H7 (cell line): ENCODE data around the gene CHFR. TPM values are rescaled to one million over a fixed set of nuclear protein-coding genes. Genes with fewer than 3 reads are reported as not detected.
"Not testable (repeated sequence)": the region's sequence is repeated elsewhere in the genome, so short reads cannot be mapped to it uniquely, and the experiment has no call there.

ENCODE experiments used
- DNase-seq: peaks from one replicate; pipeline ENCODE4 v3.0.0; 2012
- H3K27me3 ChIP-seq: 2 replicates; pipeline ENCODE4 v1.6.0; 2011; ENCODE audit warnings: mild to moderate bottlenecking, low read length; ENCODE audit not compliant: control insufficient read depth, insufficient read depth
- H3K36me3 ChIP-seq: replicated peaks from 2 replicates; pipeline ENCODE4 v1.5.1; 2011; ENCODE audit warnings: low read length; ENCODE audit not compliant: control insufficient read depth, insufficient read depth
- H3K4me3 ChIP-seq: 2 replicates; pipeline ENCODE4 v1.5.1; 2011; ENCODE audit warnings: low read depth, mild to moderate bottlenecking, control low read depth, low read length, moderate library complexity; ENCODE audit not compliant: insufficient read depth
- total RNA-seq: library from RNA; depleted of rRNA; stranded (reverse); fragments of >200 nt; shearing (Covaris generic); gene quantifications from 2 replicates; pipeline ENCODE4 v1.2.3, GENCODE V29; 2014; rRNA removed

CHFR gene, protein sequence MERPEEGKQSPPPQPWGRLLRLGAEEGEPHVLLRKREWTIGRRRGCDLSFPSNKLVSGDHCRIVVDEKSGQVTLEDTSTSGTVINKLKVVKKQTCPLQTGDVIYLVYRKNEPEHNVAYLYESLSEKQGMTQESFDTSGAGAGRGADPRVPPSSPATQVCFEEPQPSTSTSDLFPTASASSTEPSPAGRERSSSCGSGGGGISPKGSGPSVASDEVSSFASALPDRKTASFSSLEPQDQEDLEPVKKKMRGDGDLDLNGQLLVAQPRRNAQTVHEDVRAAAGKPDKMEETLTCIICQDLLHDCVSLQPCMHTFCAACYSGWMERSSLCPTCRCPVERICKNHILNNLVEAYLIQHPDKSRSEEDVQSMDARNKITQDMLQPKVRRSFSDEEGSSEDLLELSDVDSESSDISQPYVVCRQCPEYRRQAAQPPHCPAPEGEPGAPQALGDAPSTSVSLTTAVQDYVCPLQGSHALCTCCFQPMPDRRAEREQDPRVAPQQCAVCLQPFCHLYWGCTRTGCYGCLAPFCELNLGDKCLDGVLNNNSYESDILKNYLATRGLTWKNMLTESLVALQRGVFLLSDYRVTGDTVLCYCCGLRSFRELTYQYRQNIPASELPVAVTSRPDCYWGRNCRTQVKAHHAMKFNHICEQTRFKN
- 63.4 and 68.6 TPM in 2 replicates for total RNA-seq

DNA sequence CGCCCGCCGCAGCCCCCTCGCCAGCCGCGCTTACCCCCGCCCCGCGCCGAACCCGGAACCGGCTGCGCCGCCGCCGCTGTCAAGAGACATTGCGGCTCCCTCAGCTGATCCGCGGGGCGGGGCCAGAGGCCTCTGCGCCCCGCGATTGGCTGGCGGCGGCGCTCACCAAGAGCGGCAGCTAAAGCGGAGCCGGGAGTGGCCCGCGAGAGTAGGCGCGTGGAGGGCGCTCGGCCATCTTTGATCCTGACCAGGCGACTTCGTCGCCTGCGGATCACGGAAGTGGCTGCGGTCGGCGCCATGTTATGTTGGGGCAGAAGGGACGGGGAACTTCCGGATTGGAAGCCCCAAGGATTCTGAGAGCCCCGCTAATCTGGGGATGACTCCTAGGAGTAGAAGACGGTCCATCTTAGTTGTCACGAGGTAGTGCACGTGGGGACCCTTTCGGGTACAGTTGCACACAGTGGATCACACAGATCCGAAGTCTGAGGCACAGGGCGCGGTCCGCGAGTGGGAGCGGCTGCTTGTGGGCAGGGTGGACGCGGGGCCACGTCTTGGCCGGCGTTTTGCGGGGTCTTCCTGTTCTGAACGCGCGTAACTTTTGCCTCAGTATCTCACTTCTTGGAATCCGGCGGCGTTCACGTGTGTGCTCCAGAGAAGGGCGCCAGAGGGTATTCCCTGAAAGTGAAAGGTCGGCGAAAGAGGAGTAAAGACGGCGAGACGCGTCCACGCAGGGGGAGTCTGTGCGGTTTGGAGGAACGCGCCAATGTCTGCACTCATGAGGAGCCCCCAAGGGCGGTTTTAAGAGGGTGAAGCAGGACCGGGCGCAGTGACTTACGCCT is at the start of gene CHFR:
Gene CHFR (minus strand): TSS at position 93 of the 839 bp plus-strand sequence. CDS start 277 bp downstream, outside the sequence.
- H3K36me3 ChIP-seq: no peaks in the 10 kb centered on the region
- peak; percentile 99 for DNase-seq
- no peaks in the 10 kb centered on the region for H3K27me3 ChIP-seq
- H3K4me3 ChIP-seq: peak within 1 kb of the TSS; percentile 86

DNA sequence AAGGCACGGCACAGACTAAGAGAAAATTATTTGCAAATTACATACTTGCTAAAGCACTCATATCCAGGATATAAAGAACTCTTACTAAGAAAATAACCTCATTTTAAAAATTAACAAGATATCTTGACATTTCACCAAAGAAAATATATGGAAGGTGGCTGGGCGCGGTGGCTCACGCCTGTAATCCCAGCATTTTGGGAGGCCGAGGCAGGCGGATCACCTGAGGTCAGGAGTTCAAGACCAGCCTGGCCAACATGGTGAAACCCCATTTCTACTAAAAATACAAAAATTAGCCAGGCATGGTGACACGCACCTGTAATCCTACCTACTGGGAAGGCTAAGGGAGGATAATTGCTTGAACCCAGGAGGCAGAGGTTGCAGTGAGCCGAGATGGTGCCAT is 49.5 kb upstream of the CHFR start:
- not testable (repeated sequence) for H3K4me3 ChIP-seq, H3K27me3 ChIP-seq, DNase-seq, H3K36me3 ChIP-seq

DNA sequence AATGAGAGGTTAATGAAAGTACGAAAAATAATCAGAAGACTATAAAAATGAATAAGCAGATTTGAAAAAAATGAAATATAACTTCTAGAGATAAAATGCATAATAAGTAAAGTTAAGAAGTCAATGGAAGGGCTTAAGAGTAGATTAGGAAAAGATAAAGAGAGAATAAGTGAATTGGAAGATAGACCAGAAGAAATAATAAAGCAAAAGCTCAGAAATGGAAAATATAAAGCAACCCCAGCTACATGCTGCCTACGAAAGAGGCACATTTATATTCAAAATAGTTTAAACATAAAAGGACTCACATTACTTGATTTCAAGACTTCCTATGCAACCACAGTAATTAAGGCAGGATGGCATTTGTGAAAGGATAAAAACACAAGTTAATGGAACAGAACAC is 48.8 kb upstream of the CHFR start:
- H3K36me3 ChIP-seq: no peaks in the 10 kb centered on the region; the same call in 1 of the 2 replicates
- H3K27me3 ChIP-seq: no peaks in the 10 kb centered on the region
- DNase-seq: no peak
- H3K4me3 ChIP-seq: no peak overlapping the region

DNA sequence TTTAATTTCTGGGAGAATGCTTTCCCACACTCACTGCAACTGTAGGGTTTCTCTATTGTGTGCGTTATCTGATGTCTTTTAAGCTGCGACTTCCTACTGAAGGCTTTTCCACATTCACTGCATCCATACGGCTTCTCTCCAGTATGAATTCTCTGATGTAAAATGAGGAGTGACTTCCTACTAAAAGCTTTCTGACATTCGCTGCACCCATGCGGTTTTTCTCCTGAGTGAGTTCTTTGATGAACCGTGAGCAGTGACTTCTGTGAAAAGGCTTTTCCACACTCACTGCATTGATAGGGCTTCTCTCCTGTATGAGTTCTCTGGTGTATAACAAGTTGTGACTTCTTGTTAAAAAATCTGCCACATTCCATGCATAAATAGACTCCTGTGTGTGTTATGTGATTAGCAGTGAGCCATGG is 39.0 kb upstream of the CHFR start:
- Histone ChIP-seq H3K4me3 (no peak overlapping the region), H3K27me3 (no peaks in the 10 kb centered on the region), H3K36me3 (peaks cover 1% of the 10 kb centered on the region)
- DNase-seq: no peak

DNA sequence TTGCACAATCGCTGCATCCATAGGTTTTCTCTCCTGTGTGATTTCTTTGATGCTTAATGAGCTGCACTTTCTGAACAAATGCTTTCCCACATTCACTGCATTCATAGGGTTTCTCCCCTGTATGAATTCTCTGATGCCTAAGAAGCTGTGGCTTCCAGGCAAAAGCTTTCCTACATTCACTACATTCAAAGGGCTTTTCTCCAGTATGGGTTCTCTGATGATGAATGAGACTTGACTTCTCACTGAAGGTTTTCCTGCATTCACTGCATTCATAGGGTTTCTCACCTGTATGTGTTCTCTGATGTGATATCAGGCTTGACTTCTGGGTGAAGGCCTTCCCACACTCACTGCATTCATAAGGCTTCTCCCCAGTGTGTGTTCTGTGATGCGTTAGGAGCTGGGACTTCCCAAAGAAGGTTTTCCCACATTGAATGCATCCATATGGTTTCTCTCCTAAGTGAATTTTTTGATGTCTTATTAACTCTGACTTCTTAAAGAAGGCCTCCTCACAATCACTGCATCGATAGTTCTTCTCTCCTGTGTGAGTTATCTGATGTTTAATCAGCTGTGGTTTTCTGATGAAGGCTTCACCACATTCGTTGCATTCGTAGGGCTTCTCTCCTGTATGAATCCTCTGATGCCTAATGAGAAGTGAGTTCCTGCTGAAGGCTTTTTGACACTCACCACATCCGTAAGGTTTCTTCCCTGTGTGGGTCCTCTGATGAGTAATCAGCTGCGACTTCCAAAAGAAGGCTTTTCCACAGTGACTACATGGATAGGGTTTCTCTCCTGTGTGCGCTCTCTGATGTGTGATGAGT is 38.4 kb upstream of the CHFR start:
- DNase-seq: no peak
- Histone ChIP-seq H3K27me3 (no peaks in the 10 kb centered on the region), H3K36me3 (peaks cover 1% of the 10 kb centered on the region), H3K4me3 (no peak overlapping the region)

DNA sequence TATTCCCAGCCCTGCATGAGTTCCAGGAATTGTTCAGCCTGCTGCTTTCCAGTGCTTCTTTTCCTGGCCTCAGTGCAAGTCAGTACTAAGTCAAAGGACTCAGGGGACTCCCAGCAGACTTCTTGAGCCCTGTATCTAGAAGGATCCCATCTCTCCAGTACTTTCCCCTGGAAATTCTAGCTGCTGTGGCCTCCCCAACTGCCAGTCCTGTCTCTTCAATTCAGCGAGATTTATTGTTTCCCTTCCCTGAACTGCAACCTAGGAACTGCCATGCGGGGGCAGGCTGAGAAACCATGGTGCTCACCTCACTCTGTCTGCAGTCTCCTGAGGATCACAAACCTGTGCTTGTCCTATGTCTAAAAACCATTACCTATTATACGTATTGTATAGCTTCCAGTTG is 37.0 kb upstream of the CHFR start:
- no peaks in the 10 kb centered on the region for H3K27me3 ChIP-seq
- H3K4me3 ChIP-seq: no peak overlapping the region
- H3K36me3 ChIP-seq: peaks cover 1% of the 10 kb centered on the region; the same call in 1 of the 2 replicates
- no peak for DNase-seq

DNA sequence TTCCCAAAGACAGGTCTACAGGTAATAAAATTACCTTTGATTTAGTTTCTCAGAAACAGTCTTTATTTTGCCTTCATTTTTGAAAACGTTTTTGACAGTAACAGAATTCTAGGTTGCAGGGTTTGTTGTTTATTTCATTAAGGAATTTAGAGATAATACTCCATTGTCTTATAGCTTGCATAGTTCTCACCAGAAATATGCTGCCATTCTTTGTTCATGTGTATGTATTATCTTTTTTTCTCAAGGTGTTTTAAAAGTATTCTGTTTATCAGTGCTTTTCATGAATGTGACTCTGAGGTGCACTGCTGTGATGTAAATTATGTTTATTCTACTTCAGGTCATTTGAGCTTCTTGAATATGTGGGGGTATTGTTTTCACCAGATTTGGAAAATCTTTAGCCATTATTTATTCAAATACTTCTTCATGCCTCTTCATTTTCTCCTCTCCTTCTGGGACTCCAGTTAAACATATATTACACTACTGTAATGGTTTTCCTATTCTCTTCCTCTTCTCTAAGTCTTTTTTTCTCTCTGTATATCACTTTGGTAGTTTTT is 36.0 kb upstream of the CHFR start:
- Histone ChIP-seq H3K4me3 (no peak overlapping the region), H3K36me3 (peaks cover 1% of the 10 kb centered on the region; the same call in 1 of the 2 replicates), H3K27me3 (no peaks in the 10 kb centered on the region)
- no peak for DNase-seq

DNA sequence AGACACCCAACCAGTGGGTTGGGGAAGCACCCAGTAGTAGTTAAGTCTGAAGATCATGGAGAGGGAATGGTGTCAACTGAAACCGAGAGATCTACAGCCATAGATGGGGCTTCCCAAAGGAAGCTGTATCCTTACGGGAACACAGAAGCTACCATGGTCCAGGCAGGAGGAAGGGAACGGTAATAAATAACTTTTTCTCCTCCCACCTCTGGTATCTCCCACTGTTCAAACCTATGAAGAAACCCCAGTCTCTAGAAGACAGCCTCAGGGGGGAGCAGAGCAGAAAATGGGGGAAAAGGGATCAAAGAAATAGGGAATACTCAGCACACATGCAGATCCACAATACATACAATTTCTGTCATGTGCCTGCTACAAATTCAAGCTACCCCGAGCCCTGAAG is 35.3 kb upstream of the CHFR start:
- no peak for DNase-seq
- H3K27me3 ChIP-seq: no peaks in the 10 kb centered on the region
- no peak overlapping the region for H3K4me3 ChIP-seq
- 0 out of 2 replicates have a peak, but pooled peaks cover 1% of the 10 kb centered on the region for H3K36me3 ChIP-seq

DNA sequence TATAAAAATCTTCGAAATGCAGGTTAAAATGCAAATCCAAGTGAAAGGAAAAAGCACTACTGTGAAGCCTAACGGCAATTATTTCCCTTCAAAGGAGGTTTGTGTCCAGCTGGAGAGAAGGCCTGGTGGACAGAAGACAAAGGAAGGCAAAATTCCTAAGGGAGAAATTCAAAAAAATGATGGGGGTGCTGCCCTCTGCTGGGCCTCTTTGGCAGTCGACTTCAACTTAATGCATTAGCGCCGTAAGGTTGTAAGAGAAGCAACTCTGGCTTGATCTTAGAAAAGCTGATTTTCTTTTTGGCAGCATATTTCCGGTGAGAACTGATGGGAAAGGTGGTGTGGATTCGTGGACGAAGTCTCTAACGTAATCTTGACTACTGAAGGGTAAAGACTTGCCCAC is 34.3 kb upstream of the CHFR start:
- peak; percentile 37 for DNase-seq
- Histone ChIP-seq H3K27me3 (no peaks in the 10 kb centered on the region), H3K4me3 (no peak overlapping the region), H3K36me3 (0 out of 2 replicates have a peak, but pooled peaks cover 1% of the 10 kb centered on the region)

DNA sequence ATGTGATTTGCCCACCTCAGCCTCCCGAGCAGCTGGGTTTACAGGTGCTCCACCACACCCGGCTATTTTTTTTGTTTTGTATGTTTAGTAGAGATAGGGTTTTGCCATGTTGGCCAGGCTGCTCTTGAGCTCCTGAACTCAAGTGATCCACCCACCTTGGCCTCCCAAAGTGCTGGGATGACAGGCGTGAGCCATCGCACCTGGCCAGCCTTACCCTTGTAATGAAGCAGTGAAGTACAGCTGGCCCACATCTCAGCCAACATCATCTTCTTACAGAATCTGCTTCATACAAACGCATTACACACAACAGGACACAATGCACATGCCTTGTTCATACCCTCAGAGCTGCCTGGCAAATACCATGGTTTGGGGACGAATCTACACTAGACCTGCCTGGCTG is 31.3 kb upstream of the CHFR start:
- no peak for DNase-seq
- Histone ChIP-seq H3K27me3 (no peaks in the 10 kb centered on the region), H3K4me3 (no peak overlapping the region), H3K36me3 (no peaks in the 10 kb centered on the region)

DNA sequence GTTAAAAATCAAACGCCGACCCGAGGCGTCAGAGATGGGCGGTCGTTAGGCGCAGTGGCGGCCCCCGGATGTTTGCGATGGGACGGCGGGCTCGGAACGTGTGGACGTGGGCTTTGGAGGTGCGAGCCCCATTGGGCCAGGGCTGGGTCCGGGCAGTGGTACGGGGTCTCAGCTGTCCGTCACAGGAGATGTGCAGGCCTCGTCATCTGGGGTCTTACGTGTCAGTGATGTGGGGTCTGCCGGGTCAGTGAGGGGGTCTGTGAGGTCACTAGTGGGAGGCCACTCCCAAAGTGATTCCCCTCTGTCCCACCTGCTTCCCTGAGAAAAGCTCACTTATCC is 21.6 kb upstream of the CHFR start:
- no peak for DNase-seq
- H3K27me3 ChIP-seq: peaks cover 10% of the 10 kb centered on the region
- no peaks in the 10 kb centered on the region for H3K36me3 ChIP-seq
- H3K4me3 ChIP-seq: peak overlapping the region; percentile 65

DNA sequence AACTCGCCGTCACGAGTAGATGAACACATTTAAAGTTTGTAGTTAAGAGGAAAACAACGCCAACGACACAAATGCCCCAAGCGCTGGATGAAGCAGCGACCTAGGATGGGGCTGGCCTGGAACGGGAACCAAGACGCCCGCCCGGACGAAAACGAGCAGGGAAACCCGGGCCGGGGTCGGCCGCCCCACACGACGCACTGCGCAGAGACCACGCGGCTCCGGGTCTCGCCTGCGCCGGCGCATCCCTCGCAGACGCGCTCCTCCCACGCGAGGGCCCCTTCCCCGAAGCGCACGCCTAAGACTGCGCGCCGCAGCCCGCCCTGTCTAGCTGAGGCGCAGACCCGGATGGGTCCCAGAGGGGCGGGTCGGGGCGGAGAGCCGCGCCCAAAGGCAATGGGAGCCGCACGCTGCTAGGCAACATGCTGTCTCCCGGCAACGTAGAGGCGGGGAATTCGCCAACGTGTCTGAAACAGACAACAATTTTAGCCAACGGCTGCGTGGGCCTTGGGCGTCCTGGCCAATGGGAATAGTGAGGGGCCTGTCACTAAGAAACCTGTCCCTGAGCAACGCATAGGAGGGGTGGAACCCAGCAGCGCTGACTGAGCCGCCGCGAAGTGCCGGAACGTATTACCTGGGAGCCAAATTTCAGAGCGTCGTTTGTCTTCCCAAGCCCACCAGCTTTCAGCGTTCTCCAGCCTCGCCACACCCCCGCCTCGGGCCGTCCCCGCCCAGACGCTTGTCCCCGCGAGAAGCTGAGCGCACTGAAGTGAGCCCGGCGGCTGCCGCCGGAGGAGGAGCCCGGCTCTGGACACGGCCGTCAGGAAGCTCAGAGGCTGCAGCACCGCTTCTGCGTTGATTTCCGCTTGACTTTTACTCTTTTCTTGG is 21.0 kb upstream of the CHFR start:
- Histone ChIP-seq H3K36me3 (no peaks in the 10 kb centered on the region), H3K27me3 (peaks cover 10% of the 10 kb centered on the region), H3K4me3 (peak overlapping the region; percentile 69)
- peak; percentile 96 for DNase-seq

DNA sequence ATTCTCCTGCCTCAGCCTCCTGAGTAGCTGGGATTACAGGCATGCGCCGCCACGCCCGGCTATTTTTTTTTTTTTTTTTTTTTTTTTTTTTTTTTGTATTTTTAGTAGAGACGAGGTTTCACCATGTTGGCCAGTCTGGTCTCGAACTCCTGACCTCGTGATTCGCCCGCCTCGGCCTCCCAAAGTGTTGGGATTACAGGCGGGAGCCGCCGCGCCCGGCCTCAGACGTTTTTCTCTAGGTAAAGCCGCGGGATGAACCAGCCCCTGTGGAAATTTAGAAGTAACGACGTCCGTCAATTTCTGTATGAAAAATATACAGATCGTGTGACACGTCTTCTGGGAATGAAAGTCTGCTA is 20.4 kb upstream of the CHFR start:
- DNase-seq, H3K36me3 ChIP-seq, H3K27me3 ChIP-seq: not testable (repeated sequence)
- peak overlapping the region; percentile 69 for H3K4me3 ChIP-seq
